K562 (cell line): ENCODE results near the gene TMEM217. TPM values are rescaled to one million over a fixed set of nuclear protein-coding genes. Genes with fewer than 3 reads are reported as not detected.

Source experiments
- ATF2 ChIP-seq: sonication (generic); formaldehyde crosslinking; IDR thresholded peaks from 2 replicates; pipeline ENCODE4 v1.8.1; 2022; ENCODE audit warnings: missing genetic modification reagents
- CGGBP1 ChIP-seq: fragments of 250-450 bp; sonication (Bioruptor Pico); IDR thresholded peaks from 2 replicates; pipeline ENCODE4 v1.9.0; 2021; ENCODE audit warnings: mild to moderate bottlenecking
- GABPA ChIP-seq: fragments of 200-800 bp; sonication (Bioruptor generic); conservative IDR thresholded peaks from 2 replicates; pipeline ENCODE4 v1.6.1; 2016; ENCODE audit warnings: low read depth, missing genetic modification characterization, missing compliant biosample characterization
- GTF2F1 ChIP-seq: IDR thresholded peaks from 2 replicates; pipeline ENCODE4 v1.6.1; 2011; ENCODE audit warnings: low read depth, low read length, improper control_type of control experiment
- MAZ ChIP-seq, 2 experiments: fragments of 450-650 bp in 1 of 2; sonication (generic) in 1 of 2; formaldehyde crosslinking; IDR thresholded peaks in 1 of 2; conservative IDR thresholded peaks in 1 of 2; 2 replicates each; pipeline versions ENCODE4 v1.4.0 to v1.5.0; 2020; ENCODE audit warnings: mild to moderate bottlenecking in 1 of 2, missing genetic modification reagents in 1 of 2
- NBN ChIP-seq: fragments of 450-650 bp; IDR thresholded peaks from 2 replicates; pipeline ENCODE4 v1.6.1; 2016; ENCODE audit warnings: low read depth, mild to moderate bottlenecking
- ZBTB40 ChIP-seq, 2 experiments: fragments of 450-650 bp in 1 of 2; sonication (generic) in 1 of 2; formaldehyde crosslinking in 1 of 2; IDR thresholded peaks; 2 replicates each; pipeline versions ENCODE4 v1.7.1 to v1.9.0; 2016 to 2022; ENCODE audit warnings: inconsistent platforms in 1 of 2, mild to moderate bottlenecking in 1 of 2, missing genetic modification reagents in 1 of 2
- ZFP1 ChIP-seq: fragments of 450-650 bp; formaldehyde crosslinking; IDR thresholded peaks from 2 replicates; pipeline ENCODE4 v1.4.0; 2020; ENCODE audit warnings: mild to moderate bottlenecking, mixed read lengths
- ZNF282 ChIP-seq: sonication (generic); formaldehyde crosslinking; IDR thresholded peaks from 2 replicates; pipeline ENCODE4 v1.8.1; 2023; ENCODE audit warnings: missing genetic modification reagents
- polyA plus RNA-seq, 8 experiments: library from polyadenylated mRNA; depleted of rRNA in 4 of 8; stranded (reverse) in 5 of 8; unstranded in 3 of 8; fragments of >200 nt; fragmentation: Nextera tagmentation in 2 of 8; fragmentation: Illumina TruSeq in 1 of 8; extraction: Ambion mirVana in 2 of 8; extraction: Trizol in 1 of 8; gene quantifications; 2 replicates each; pipeline versions ENCODE4 v1.2.1 to v1.2.3, GENCODE V29; 2011 to 2014; ENCODE audit warnings: inconsistent platforms in 1 of 8, missing spikeins in 1 of 8
- total RNA-seq, 7 experiments: library from RNA; depleted of rRNA in 6 of 7; stranded (reverse); fragments of >200 nt in 6 of 7; fragmentation: Illumina TruSeq in 2 of 7; extraction: Trizol in 2 of 7; gene quantifications; 2 replicates each; pipeline versions ENCODE4 v1.2.1 to v1.2.3, GENCODE V29; 2011 to 2021; ENCODE audit warnings: low replicate concordance in 1 of 7
- TF ChIP-seq, protein P1 (sequence below): conservative IDR thresholded peaks from 2 replicates; pipeline ENCODE4 v1.6.1; 2011; ENCODE audit warnings: low read depth, mild to moderate bottlenecking, low read length; ENCODE audit not compliant: control insufficient read depth

Gene TMEM217
- total and polyA plus RNA-seq, 9 of the 15 experiments (the other 6 are each of a cell fraction or from before 2014, with no cell fraction given): 1.3 to 8.0 (median 1.9) TPM

DNA sequence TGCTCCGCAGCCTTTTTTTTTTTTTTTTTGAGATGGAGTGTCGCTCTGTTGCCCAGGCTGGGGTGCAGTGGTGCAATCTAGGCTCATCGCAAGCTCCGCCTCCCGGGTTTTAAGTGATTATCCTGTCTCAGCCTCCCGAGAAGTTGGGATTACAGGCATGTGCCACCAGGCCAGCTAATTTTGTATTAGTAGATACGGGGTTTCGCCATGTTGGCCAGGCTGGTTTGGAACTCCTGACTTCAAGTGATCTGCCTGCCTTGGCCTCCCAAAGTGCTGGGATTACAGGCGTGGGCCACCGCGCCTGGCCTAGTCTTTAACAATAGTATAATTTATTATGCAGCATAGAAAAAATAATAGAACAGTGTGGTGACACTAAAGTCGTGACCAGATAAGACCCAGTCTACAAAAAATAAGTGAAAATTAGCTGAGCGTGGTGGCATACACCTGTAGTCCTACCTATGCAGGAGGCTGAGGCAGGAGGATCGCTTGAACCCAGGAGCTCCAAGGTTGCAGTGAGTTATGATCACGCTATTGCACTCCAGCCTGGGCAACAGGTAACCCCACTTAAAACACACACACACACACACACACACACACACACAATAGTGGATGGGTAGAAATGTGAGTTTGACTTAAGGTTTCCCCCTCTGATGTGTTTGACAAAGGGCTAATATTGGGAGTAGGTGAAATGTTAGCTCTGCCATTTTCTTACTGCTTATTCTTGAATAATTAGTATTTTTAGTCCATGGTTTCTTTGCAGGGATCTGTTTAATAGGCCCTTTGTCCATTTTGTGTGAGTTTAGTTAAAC lies 81.5 kb downstream of the TMEM217 start (continued):
- TF ChIP-seq ZBTB40 (IDR thresholded peaks at IDR 0.05) (no peak), ZBTB40 (CRISPR knock-in tag; IDR thresholded peaks at IDR 0.05) (peak; percentile 38; the same call in 1 of the 2 replicates), ZFP1 (CRISPR knock-in tag) (peak; percentile 67; the same call in 1 of the 2 replicates), GABPA (tag) (no peak), ZNF282 (no peak), MAZ (CRISPR knock-in tag; conservative IDR thresholded peaks at IDR 0.05 in 1 of 2, IDR thresholded peaks at IDR 0.05 in 1 of 2) (peak in 1 of 2 experiments; percentile 24; a peak in 3 of 4 replicates), CGGBP1 (CRISPR knock-in tag) (0 out of 2 replicates have a peak, but pooled peaks have one; percentile 60), ATF2 (no peak), GTF2F1 (no peak), NBN (peak; percentile 21)
- TF ChIP-seq, protein P1, sequence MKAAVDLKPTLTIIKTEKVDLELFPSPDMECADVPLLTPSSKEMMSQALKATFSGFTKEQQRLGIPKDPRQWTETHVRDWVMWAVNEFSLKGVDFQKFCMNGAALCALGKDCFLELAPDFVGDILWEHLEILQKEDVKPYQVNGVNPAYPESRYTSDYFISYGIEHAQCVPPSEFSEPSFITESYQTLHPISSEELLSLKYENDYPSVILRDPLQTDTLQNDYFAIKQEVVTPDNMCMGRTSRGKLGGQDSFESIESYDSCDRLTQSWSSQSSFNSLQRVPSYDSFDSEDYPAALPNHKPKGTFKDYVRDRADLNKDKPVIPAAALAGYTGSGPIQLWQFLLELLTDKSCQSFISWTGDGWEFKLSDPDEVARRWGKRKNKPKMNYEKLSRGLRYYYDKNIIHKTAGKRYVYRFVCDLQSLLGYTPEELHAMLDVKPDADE: no peak
